Activated CD4-positive, CD25-positive, alpha-beta regulatory T cell treated with anti-CD3 and anti-CD28 coated beads, Interleukin-2, amount 50 U/mL, for 72 hours (primary cell): Measurements from ENCODE around the gene IGHMBP2.

ENCODE experiments used
- DNase-seq: peaks from one replicate; pipeline ENCODE4 v3.0.0; 2021

IGHMBP2 gene

GRCh38 chr11:68928136-68928880 is 24.6 kb downstream of the IGHMBP2 start:
- no peak for DNase-seq

- DNase-seq: no peak
Observed at GRCh38 chr11:68929135-68929534, 25.4 kb downstream of the IGHMBP2 start.

- no peak for DNase-seq
Observed at GRCh38 chr11:68929706-68930570, 26.2 kb downstream of the IGHMBP2 start.

- DNase-seq: no peak
Observed at GRCh38 chr11:68930991-68931855, 27.5 kb downstream of the IGHMBP2 start.

GRCh38 chr11:68931911-68932310 is 28.2 kb downstream of the IGHMBP2 start:
- DNase-seq: no peak

- DNase-seq: no peak
Observed at GRCh38 chr11:68932358-68932757, 28.7 kb downstream of the IGHMBP2 start.

GRCh38 chr11:68932933-68933577 is 29.4 kb downstream of the IGHMBP2 start:
- no peak for DNase-seq

- no peak for DNase-seq
Observed at GRCh38 chr11:68933605-68934320, 30.1 kb downstream of the IGHMBP2 start.

- DNase-seq: no peak
Observed at GRCh38 chr11:68934321-68934645, 30.6 kb downstream of the IGHMBP2 start.

- no peak for DNase-seq
Observed at GRCh38 chr11:68934666-68935065, 31.0 kb downstream of the IGHMBP2 start.

- DNase-seq: no peak
Observed at GRCh38 chr11:68935066-68935465, 31.4 kb downstream of the IGHMBP2 start.

GRCh38 chr11:68935516-68936357 is 32.0 kb downstream of the IGHMBP2 start:
- DNase-seq: no peak

- no peak for DNase-seq
Observed at GRCh38 chr11:68936358-68936636, 32.6 kb downstream of the IGHMBP2 start.

- no peak for DNase-seq
Observed at GRCh38 chr11:68936676-68937620, 33.3 kb downstream of the IGHMBP2 start.

- DNase-seq: no peak
Observed at GRCh38 chr11:68938088-68938487, 34.4 kb downstream of the IGHMBP2 start.

GRCh38 chr11:68938816-68939582 is 35.3 kb downstream of the IGHMBP2 start:
- no peak for DNase-seq

GRCh38 chr11:68939583-68940555 is 36.2 kb downstream of the IGHMBP2 start:
- DNase-seq: no peak
